ENCODE results near the gene ZFPM1.

ZFPM1 gene

GRCh38 chr16:88503374-88503770 is 50.3 kb downstream of the ZFPM1 start:
- no peak for DNase-seq

GRCh38 chr16:88503771-88504488 is 50.9 kb downstream of the ZFPM1 start:
- DNase-seq = no peak

DNA sequence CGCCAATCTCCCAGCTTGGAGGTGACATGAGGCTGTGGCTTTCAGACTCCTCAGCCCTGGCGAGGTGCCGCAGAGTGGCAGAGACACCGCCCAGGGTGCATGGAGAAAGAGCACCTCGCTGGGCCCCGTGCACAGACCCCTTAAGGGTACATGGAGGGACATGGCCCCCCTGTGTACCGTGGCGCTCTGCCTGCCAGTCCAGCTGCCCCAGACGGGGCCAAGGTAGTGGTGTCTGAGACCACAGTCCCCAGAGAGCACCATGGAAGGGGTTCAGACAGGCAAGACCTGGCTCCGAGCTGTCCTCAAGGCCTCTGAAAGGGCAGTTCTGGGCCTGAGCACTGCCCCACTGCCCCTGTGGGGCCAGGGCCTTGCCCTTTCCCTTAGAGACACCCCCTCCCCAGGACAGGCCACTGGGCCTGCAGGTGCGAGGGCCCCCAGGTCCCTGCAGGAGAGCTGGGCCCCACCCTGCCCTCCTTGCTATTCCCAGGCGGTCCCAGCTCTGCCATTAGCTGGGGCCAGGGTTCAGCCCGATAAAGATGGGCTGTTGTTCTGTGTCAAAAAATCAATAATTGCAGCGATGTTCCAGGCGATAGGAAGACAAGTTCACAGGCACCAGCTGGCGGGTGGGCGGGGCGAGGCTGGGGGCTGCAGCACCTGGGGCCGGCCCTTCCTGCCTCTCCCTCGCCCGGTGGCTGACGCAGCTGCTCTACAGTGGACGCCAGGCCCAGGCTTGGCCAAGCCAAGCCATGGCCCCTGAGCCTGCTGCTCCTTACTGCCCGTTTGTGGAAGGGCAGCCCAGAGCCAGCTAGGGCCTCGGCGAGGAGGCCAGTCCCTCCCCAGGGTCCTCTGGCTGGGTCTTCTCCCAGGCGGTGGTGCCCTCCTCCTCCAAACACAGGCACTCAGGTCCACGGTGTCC is 51.7 kb downstream of the ZFPM1 start:
- DNase-seq = no peak

DNA sequence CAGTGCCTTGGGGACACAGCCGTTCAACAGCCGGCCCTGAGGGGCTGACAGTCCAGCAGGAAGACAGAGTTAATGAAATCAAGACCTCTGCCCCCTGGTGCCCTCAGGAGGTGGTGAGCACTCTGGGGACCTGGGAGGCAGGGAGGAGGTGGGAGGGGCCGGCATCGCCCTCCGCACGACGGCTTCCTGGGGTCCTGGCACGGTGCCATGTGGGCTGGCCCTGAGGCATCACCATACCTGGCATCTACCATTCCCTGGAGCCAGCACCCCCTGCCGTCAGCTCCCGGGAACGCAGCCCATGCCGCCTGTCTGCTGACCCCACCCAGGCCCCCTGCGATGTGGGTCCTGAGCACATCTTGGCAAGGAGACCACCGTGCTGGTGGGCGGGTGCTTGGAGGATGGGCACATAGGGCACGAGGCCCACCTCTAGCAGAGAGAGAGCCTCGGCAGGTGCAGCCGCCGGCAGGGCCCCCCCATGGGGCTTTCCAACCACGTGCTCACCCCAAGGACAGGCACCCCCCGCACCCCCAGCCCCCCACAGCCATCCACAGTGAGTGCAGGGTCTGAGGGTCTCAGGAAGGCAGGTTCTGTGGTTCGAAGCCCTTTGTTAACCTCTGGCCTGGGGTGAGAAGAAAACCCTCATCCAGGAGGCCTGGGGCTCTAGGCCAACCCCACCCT is 52.5 kb downstream of the ZFPM1 start:
- DNase-seq = no peak

GRCh38 chr16:88506723-88507122 is 53.6 kb downstream of the ZFPM1 start:
- DNase-seq = no peak

GRCh38 chr16:88507231-88507743 is 54.2 kb downstream of the ZFPM1 start:
- no peak for DNase-seq

GRCh38 chr16:88508376-88508867 is 55.3 kb downstream of the ZFPM1 start:
- DNase-seq = no peak

DNA sequence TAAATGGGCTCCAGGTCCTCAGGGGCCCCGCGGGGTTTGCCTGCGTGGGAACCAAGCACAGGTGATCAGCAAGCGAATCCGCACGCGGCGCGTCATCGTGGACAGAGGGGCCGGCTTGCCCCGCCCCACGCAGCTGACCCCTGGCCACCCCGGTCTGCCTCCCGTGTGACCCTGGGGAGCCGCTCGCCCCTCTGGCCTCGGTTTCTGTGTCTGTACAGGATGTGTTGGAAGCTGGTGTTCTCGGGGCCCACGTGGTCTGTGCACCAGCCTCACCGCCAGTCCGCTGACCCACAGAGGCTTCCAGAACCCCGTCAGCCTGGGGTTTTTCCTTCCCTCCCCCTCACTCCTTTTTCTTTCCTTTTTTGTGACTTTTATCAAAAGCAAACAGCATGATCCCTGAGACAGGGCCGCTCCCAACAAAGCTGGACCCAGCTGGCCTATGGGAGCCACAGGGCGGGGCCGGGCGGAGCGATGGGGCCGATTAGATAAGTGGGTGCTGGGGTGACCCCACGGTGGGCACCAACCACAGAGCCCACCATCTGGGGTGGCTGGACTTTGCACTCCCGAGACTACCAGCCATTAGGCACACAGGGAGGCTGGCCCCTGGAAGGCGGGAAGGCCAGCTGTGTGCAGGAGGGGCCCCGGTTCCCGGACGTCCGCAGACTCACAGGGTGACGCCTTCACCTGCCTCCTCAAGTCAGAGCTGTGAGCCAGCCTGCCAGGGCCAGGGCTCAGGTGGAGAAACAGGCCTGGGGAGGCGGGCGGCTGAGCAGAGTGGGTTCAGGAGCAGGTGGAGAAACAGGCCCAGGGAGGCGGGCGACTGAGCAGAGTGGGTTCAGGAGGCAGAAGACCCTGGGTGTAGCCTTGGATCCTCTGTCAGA is 56.0 kb downstream of the ZFPM1 start:
- no peak for DNase-seq

- DNase-seq = no peak
These were observed 56.6 kb downstream of the ZFPM1 start for GRCh38 chr16:88509749-88510069.

GRCh38 chr16:88510091-88510994 is 57.3 kb downstream of the ZFPM1 start:
- DNase-seq = no peak

GRCh38 chr16:88511060-88511459 is 58.0 kb downstream of the ZFPM1 start:
- no peak for DNase-seq

GRCh38 chr16:88511906-88512305 is 58.8 kb downstream of the ZFPM1 start:
- no peak for DNase-seq

DNA sequence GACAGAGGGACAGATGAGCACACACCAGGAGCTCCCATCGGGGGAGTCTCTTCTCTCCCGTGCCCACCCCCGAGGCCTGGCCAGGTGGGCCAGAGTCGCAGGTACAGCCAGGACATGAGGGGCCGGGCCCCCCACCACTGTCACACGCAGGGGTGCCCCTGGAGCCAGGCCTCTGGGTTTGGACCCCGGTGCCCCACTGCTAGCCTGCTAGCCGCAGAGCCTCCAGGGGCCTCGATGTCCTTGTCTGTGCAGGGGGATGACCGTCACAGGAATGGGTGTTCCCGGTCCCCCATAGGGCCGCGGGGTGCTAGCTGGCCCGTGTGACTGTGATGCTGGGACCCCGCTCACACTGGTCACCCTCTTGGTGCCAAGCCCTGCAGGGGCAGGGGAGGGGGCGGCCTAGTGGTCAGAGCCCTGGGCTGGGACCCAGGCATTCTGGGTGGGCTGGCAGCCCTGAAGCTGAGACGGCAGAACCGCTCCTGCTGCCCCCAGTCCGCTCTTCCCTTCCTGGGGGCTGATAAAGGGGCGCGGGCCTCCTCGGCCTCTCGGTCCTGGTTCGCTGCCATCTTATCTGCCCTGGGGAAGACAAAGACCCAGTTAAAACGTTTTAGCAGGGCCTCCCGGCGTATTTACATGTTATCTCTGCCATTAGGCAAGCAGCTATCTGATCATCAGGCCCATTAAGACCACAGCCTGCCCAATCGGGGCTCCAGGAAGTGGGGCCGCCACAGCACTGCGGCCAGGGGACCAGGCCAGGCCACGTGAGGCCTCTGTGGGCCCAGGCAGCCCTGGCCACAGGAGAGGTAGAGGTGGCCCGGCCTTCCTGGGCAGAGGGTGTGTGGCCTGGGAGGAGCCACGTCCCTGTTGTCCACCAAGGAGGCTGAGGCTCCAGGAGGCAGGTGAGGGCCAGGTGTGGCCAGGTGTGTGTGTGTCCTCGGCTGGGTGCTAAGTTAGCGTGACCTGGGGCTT is 59.9 kb downstream of the ZFPM1 start:
- DNase-seq = no peak

DNA sequence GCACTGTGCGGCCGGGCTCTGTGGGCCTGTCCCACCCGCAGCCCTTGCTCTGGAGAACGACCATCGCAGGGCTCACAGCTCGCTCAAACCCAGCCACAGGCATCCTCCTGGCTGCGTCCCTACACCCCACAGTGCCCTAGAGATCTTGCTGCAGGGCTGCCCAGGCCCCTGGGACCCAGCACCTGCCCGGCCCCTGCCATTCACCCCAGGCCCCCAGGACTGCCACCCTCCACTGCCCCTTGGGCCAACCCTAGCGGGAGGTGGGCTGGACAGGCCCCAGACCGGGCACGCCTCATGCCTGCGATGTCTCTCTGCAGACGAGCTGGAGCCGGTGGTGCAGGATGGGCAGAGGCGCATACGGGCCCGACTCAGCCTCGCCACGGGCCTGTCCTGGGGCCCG is 61.0 kb downstream of the ZFPM1 start:
- DNase-seq = no peak

DNA sequence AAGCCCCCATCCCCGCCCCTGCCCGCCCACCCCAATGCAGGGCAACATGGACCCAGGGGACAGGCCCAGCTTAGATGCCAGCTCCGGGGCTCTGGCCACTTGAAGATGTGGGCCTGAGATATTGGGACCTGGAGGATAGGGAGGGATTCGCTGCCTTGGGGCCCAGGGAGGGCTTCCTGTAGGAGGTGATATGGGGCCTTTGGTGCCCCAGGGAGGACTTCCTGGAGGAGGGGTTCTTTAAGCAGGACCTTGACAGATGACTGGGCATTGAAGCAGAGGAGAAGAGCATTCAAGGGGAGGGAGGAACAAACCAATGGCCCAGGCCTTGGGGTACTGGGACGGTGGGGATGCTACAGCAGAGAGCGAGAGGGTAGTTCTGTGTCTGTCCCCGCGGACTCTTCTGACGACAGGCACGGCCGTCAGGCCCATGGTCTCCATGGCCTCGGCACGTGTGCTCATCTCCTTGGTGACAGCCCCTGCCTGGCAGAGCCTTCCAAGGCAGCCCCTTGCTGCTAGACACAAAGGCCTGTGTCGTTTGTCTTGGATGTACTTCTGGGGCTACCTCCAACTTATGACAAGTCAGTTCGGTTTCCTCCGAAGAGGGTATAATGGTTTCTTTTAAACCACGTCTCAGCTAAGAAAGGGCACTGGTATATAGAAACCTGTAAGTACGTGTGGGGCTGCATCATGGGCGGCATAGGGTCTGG is 61.6 kb downstream of the ZFPM1 start:
- no peak for DNase-seq

DNA sequence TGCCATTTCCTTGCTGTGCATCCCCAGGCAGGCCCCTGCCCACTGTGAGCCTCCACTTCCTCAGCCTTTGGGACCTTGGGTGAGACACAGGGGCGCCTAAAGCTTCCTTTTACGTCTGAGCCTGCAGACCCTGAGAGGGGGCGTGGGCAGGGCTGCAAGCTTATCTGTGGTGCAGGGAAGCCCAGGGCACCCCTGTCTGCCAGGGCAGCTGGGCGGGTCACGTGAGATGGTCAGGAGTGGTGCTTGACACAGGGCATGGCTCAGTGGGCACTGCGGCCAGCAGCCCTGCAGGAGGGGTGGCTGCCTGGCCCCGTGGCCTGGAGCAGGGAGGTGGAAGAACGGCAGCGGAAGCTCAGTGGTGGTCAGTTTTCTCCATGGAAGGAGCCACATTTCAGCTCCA is 62.3 kb downstream of the ZFPM1 start:
- no peak for DNase-seq

DNA sequence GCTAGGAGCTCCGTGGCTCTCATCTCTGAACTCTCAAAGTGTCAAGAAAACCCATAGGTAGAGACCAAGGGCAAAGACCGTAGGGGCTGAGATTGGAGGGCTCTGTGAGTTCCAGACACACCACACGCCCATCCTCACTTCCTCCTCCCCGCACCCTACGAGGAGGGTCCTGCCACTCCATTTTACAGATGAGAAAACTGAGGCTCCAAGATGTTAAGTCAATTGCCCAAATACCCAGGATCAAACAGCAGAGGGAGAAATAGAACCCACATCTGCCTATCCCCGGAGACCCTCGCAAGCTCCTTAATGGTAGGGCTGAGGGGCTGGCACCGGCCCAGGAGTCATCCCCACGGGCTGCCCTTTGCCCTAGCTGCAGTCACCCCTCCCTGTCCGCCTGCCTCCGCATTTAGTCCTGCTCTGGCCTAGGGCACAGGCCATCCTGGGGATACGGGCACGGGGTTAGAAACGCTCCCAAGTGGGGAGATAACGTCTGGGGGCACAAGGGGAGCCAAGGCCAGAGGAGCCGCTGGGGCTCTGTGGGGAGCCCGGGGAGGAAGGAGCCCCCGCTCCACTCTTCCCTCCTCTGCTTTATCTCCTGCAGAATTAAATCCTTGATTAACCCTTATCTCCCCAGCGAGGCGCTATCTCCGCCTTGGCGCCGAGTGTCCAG is 63.0 kb downstream of the ZFPM1 start:
- DNase-seq = no peak

DNA sequence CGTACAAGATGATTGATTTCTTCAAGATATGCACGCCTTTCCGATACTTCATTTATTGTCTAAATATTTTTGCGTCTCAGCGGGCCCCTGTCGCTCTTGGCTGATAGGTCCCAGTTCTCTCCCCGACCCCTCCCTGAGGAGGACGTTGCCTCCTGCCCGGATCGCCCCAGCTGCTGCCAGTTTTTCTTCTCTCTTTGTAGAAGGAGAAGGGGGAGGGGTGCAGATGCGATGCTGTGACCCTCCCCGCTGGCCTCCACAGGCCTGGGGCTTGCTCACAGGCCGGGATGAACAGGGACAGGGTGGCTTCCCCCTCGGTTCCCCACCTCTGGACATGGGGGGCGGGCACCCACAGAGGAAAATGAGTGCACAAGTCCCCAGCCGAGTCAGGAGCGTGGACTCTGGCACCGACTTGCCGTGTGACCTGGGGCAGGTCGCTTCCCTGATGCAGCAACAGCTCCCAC is 63.6 kb downstream of the ZFPM1 start:
- DNase-seq = no peak
